GM18868 (cell line): Measurements from ENCODE around the gene ANKRD13C.
A peak's percentile ranks its signal among the peaks of the same experiment; 100 is the strongest.
"Not testable (repeated sequence)": the region's sequence is repeated elsewhere in the genome, so short reads cannot be mapped to it uniquely, and the experiment has no call there.

Experiments used
- ATAC-seq: cut with Tn5 transposase; IDR thresholded peaks from one replicate; pipeline ENCODE4 v1.9.1; 2021; ENCODE audit warnings: mild to moderate bottlenecking, moderate library complexity; ENCODE audit not compliant: unreplicated experiment

Gene ANKRD13C

DNA sequence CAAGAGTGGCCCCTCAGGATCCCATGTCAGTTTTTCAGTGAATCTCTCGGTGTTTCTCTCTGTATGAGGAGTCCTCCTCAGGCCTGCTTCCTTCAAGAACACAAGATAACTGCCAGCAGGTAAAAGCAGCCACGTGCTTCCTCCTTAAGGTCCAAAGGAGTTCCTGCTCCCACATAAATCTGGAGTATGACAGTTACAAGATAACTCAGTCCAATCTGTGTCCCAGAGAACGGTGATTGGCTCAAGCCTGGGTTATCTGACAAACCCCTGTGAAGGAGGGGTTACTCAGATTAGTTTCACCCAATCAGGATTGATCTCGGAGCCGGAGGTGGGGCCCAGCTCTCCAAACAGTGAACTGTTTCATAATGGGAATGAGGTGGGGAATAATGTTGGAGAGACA is 5.8 kb upstream of the ANKRD13C start:
- ATAC-seq, result no peak

DNA sequence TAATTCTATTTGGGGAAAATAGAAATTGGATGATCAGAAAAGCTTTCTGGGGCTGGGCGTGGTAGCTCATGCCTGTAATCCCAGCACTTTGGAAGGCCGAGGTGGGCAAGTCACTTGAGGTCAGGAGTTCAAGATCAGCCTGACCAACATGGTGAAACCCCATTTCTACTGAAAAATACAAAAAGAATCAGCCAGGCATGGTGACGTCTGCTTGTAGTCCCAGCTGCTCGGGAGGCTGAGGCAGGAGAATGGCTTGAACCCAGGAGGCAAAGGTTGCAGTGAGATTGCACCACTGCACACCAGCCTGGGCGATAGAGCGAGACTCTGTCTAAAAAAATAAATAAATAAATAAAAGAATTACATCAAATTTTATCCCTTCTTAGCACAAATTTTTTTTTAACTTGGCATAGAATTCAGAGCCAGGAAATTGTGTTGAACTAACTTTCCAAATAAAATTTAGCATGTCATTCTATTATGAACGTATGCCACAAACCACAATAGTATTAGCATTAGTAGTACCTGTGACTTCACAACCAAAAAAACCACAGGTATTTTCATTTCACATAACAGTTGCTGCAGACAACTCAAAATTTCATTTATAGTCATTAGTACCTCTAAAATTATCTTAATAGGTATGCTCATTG is 4.5 kb upstream of the ANKRD13C start:
- ATAC-seq, result peak; percentile 47

DNA sequence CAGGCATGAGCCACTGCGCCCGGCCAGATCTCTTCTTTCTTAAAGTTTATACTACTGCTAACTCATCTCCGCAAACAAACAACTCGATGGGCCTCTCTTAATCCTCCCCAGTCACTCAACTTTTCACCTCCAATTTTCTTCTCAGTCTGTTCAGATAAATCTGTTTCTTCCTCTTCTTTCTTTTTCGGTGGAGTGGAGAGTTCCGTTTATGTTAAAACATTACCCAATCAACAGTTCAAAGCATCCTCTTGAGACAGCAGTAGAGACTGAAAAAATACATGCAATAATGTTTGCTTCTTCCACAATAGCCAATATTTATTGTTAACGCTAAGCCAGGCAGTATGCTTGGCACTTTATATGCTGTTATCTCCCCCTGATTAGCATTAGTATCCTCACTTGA is 1.4 kb upstream of the ANKRD13C start:
- no peak for ATAC-seq

DNA sequence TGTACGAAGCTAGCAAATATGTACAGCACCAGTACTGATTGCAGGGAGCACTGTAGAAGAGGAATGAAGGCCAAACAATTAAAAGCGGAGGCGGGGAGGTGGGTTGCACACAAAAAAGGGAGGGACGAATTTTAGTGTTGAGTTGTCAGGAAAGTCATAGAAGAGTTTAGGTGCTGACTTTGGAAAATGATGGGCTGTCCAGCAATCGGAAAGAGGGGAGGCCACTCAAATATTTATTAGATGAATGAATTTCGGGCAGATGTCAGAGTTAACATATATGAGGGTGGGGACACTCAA is 537 bp upstream of the ANKRD13C start:
- no peak for ATAC-seq

DNA sequence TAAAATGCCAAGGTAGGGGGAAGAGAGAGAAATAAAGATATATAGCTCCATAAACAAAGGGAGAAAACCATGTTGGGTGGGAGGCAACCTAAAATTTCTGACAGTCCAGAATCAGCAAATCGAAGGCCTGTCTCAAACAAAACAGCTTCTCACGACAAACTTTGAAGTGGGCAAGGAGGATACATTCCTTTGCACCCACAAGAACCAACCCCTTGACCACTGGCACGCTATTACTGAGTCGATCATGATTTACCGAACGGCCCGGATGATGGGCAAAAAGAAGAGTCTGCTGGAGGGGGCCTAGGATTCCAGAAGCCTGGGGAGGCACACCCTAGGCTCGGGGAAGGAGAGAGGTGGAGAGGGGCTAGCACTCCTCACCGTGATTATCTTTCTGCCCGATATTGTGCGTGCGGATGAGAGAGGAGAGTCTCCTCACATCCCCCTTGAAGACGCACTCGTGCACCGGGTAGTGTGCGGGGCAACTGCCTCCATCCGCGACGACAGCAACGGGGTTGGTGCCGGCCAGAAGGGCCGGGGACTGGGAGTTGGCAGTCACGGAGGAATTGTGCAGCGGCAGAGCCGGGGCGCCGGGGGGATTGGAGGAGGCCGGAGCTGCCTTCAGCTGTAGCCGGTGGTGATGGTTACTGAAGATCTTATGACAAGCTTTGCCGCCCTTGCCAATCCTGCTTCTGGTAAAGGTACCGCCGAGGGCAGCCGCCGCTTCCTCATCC is 756 bp downstream of the ANKRD13C start:
- peak; percentile 26 for ATAC-seq

DNA sequence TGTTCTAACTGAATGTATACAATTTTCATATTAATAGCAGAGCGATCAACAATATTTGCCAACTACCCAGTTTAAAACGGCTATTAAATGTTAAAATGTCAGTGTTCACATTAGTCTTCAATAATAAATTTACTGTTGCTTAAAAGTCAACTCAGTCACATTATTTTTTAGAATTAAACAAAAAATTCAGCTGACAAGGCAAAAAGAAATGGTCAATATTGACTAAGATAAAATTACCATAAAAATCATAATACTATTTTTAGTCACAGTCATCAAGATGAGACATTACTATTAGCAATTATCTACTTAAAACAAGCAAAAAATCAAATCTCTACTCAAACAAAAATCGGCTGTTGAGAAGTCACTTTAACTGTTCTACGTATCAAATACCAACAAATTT is 1.5 kb downstream of the ANKRD13C start:
- ATAC-seq, result no peak

DNA sequence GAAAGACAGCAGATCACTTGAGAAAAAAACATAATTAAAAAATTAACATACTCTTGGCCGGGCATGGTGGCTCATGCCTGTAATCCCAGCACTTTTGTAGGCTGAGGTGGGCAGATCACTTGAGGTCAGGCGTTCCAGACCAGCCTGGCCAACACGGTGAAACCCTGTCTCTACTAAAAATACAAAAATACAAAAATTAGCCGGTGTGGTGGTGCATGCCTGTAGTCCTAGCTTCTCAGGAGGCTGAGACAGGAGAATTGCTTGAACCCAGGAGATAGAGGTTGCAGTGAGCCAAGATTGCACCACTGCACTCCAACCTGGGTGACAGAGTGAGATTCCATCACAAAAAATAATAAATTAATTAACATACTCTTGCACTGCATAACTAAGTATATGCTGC is 4.7 kb downstream of the ANKRD13C start:
- ATAC-seq, result not testable (repeated sequence)

DNA sequence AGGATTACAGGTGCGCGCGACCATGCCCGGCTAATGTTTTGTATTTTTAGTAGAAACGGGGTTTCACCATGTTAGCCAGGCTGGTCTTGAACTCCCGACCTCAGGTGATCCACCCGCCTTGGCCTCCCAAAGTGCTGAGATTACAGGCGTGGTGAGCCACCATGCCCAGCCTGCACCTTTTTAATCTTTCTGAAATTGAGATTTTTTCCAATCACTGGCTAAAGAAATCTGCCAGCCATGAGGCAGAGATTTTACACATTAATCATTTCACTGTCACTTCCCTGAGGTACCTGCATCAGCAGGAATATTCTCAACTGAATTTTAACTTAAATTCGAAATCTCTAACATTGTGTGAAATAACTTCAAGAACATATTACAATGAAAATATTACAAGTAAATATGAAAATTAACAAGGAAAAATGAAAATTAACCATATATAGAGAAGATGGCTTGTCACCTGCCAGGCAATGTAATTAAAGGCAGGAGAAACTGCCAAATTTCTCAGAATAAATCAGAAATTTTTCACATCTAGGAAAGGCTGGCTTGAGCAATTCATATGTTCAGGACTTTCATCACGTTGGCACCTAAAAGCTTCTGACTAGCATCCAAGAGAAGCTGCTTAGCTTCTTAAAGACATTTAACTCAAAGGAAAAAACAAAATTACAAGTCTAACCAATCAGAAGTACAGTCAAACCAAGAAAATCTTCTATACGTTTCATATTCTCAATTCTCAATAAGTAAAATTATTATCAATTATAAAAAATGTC is 5.9 kb downstream of the ANKRD13C start:
- no peak for ATAC-seq

DNA sequence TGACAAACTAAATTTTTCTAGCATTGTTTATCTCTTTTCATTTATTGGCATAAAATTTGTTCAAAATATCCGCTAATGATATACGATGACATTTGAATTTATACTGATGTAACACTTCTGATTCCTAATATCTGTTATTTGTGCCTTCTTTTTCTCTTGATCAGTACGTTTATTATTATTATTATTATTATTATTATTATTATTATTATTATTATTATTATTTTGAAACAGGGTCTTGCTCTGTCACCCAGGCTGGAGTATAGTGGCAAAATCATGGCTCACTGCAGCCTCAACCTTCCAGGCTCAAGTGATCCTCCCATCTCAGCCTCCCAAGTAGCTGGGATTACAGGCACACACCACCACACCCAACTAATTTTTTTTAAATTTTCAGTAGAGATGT is 14.9 kb downstream of the ANKRD13C start:
- not testable (repeated sequence) for ATAC-seq

DNA sequence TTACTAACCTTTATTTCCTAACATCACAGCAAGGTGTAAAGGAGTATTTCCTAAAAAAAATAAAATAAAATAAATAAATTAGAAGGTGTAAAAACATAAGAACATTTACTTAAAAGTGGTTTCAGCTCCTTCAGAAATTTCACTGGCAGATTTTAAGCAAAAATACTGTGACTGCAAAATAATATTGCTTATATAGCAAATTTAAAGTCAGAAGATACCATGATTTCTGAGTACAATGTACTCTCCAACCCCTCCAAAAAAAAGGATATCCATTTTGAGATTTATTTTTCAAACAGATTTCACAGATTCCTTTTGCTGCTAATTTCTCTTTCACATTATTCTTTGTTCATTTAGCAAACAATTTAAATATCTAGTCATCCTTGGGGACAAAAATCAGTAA is 18.5 kb downstream of the ANKRD13C start:
- ATAC-seq, result no peak

DNA sequence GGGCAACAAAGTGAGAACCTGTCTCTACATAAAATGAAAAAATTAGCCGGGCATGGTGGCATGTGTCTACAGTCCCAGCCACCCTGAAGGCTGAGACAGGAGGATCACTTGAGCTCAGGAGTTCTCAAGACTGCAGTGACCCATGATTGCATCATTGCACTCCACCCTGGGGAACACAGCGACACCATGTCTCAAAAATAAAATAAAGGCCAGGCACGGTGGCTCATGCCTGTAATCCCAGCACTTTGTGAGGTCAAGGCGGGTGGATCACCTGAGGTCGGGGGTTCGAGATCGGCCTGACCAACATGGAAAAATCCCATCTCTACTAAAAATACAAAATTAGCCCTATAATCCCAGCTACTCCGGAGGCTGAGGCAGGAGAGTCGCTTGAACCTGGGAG is 20.1 kb downstream of the ANKRD13C start:
- no peak for ATAC-seq

DNA sequence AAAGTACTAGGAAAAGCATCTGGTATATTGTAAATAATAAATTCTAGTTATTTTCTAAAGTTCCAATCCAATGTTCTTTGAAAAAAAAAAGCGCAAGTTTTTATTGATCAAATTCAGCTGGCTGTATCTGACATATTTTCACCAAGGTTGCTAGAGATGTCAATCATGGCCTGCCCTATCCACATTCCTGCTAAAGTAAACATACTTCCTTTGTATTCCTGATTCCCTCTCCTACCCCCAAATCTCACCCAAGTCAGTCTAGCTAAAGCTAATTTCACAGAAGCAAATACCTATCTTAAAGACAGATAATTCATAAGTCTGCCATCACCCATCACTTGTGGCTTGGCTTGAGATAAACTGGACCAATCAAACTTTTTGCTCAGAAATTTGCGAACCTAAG is 21.3 kb downstream of the ANKRD13C start:
- ATAC-seq, result no peak

DNA sequence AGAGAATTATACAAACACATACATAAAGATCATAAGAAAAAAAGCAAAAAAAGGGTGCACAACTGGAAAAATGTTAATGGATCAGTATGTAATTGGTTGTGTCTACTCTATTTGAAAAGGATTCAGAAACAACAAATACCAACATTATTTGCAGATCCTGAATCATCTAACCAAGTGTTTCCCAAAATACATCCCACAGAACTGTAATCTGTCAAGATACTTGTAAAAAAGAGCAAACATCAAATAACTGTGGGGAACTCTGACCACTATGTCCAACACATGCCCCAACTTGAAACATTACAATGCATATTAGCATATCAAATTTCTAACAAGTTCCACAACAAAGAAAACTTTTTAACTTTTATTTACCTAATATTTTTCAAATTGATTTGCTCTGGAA is 22.6 kb downstream of the ANKRD13C start:
- ATAC-seq, result no peak

DNA sequence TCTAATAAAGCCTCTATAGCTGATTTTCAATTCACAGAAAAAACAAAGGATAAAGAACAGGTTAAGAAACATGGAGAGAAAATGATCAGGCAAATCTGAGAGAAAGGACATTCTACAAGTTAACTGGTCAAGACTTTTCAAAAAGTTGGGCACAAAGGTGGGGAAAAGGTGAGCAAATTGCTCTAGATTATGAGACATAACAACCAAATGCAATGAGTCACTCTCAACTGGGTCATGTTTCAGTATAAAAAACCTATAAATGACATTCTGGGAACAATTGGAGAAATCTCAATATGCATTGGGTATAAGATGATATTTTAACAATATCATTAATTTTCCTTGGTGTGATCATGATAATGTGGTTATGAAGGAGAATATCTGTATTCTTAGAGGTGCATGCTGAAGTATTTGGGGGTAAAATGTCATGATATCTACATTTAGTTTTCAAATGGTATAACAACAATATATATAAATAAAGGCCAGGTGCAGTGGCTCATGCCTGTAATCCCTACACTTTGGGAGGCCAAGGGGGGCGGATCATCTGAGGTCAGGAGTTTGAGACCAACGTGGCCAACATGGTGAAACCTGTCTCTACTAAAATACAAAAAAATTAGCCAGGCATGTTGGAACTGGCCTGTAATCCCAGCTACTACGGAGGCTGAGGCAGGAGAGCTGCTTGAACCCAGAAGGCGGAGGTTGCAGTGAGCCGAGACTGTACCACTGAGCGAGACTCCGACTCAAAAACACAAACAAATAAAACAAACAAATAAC is 27.0 kb downstream of the ANKRD13C start:
- ATAC-seq, result no peak

DNA sequence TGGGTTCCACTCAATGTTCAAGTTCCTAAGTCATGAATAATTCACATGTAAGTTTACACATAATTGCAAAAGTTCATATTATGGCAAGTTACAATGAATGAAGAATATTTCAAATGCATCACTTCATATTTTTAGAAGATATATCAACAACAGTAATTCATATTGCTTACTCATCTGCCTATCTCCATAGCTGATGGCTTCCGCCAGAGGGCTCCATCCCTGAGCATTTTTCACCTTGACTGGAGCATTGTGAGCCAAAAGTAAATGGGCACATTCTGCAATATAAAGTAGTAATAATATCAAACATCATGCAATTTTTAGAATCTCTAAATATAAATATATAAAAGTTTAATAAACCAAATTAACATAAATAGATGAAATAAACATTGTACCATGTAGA is 29.8 kb downstream of the ANKRD13C start:
- no peak for ATAC-seq

DNA sequence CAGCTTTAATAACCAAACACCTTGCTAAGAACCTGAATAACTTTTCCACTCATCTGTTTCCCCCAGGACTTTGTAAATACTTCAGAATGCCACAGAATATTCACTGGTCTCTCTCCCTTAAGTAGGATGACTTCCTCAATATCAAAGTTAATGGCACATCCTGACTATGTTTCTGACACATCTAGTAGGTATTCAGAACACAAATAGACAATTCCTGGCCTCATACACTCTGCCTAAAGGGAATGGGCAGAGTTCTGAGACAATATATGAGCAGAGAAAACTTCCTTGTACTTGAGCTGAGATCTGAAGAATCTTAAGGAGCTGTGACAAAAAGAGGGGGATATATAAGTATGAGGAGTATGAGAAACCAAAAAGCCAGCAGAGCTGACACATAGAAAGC is 34.8 kb downstream of the ANKRD13C start:
- ATAC-seq, result no peak

DNA sequence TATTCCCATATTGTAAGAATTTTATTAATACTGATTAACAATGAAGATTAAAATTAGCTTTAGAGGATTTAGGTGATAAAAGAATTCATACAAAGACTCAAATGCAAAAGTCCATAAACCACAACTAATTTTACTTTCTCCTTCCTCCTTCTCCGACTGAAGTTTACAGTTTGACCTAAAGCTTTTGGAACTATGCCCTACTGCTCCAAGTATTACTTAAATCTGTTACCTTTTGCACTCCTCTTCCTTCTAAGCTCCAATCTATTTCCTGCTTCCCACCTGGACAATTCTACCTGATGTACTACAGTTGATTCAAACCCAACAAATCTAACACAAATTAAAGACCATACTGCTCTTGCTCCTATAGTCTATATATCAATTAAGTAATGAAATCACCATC is 36.3 kb downstream of the ANKRD13C start:
- no peak for ATAC-seq

DNA sequence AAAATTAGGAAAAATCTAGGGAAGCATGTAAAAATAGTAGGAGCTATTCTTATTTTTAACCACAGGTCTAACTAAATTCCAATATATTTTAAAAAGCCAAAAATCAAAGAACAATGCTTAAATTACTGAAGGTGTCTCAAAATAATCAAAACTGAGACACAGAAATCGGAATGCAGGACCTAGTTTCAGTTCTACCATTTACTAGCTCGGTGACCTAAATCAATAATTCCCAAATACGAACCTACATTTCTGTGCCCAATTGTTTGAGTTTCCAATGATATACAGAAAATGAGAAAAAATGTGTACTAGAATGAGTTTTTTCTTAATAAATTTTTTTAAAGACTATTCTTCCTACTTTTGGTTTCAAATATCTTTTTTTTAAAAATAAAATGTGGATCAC is 37.4 kb downstream of the ANKRD13C start:
- ATAC-seq, result no peak

DNA sequence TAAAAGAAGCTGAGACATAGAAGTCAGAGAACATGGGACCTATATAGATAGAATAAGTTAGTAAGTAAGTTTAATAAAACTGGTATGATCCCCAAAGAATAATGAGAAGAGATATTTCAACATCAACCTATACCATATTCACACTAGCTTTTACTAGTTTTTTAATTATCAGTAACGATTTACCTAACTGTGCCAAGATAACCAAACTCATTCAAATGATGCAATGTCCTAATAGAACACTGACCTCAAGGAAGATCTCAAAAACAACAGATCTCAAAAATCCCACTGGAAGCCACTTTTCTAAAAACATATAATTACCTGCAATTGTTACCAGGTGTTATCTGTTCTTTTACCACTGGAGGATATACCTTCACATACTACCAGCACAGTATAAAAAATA is 38.7 kb downstream of the ANKRD13C start:
- no peak for ATAC-seq

DNA sequence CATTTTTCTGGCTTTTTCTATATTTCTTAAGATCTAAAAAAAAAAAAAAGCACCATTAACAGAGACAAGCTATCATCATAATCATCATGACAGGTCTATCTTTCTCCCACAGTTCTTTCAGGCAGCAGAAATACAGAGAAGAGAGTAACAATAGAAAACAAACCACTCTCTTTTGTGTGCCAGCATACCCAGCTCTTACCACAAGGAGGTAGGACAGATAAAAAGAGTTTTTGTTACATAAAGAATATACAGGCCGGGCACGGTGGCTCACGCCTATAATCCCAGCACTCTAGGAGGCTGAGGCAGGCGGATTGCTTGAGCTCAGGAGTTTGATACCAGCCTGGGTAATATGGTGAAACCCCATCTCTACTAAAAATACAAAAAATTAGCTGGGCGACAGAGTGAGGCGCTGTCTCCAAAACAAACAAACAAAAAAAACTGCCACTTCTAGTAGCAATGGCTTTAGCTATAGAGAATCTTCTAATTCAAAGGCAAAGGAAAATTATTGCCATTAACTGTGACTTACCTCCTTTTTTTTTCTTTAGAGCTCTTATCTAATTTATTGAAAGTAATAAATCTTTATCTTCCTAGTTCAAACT is 39.7 kb downstream of the ANKRD13C start:
- ATAC-seq, result no peak

DNA sequence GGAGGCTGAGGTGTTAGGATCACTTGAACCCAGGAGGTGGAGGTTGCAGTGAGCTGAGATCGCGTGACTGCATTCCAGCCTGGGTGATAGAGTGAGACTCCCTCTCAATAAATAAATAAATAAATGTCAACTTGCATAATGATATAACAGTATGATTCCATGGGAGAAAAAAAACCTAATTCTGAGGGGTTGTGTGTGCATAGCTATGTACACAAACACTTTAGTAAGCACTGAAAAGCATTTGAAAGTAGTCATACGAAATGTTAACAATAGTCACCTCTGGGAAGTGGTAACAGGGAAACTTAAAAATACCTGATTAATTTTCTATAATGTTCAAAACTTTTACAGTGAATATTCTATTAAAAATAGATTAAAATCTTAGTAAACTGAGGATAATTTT is 43.2 kb downstream of the ANKRD13C start:
- no peak for ATAC-seq
